Posterior cingulate gyrus (tissue), 11 donors: Measurements from ENCODE around the gene NMNAT3.
"Not testable (repeated sequence)": the region's sequence is repeated elsewhere in the genome, so short reads cannot be mapped to it uniquely, and the experiment has no call there.

ENCODE experiments used
- DNase-seq, 10 donors: peaks; one replicate each; pipeline versions ENCODE4 v3.0.0 to v3.0.0-alpha.2; 2020 to 2021; ENCODE audit warnings: mixed read lengths in 3 of 10
- intact Hi-C: fragments of 100-400 bp; cut with DNase I; formaldehyde crosslinking; loops from one replicate; pipeline ENCODE4 v1.15.1; 2023

Gene NMNAT3

DNA sequence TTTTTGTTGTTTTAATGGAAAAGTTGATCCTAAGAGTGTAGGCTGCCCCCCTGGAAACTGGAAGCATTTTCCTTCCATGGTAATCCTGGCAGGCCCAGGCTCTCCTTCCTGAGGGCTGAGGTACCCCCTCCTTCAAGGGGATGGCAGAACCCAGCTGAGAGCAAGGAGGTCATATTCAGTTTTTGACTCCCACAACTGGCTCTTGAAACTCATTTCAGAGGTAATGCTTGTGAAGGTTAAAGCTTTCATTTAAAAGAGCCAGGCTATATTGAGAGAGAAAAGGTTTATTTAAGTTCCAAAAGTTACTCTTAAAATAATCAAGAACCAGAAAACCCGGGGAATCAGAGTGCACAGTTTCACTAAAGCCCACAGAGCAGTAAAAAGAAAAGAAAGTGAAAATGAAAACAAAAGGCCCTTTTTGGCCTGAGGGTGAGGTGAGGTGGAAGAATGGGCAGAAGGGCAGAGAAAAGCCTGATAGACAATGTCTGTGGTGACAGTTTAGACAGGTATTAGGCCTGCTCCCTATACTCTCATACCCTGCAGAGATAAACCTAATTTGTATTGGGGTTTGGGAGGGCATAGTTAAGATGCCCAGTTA, 91.3 kb downstream of the NMNAT3 start:
- intact Hi-C loops: no loop called here
- DNase-seq: no peak

- DNase-seq: no peak
Observed at GRCh38 chr3:139585820-139586219, 92.0 kb downstream of the NMNAT3 start.

GRCh38 chr3:139583651-139584050, 94.1 kb downstream of the NMNAT3 start:
- DNase-seq, intact Hi-C loops: not testable (repeated sequence)

More at GRCh38 chr3:139585820-139586219, 92.0 kb downstream of the NMNAT3 start:
- intact Hi-C loops: no loop called here

DNA sequence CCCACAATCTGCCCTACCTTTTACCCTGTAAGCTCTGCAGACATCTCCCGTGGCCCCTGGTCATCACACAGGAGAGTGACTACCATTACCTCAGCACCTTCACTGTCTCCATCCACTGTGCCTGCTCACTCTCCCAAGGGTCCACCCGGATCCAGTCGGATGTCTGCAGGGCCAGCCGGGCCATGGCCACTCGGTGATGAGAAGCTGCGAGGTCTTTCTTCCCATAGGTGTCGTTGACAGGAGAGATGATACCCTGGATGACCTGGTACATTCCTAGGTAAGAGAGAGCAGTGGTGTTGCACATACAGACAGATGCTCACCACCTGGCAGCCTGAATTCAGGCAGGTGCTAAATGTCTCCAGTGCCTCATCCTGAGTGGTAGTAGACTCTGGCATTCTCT, 99.0 kb downstream of the NMNAT3 start:
- no peak for DNase-seq
- intact Hi-C loops: no loop called here

- intact Hi-C loops: no loop called here
- DNase-seq: no peak
Observed at GRCh38 chr3:139577909-139578308, 99.9 kb downstream of the NMNAT3 start.

GRCh38 chr3:139577346-139577745, 100.4 kb downstream of the NMNAT3 start:
- DNase-seq: no peak
- intact Hi-C loops: no loop called here

- intact Hi-C loops: no loop called here
- peak in 2 of 10 donors; percentile 38 for DNase-seq
Observed at GRCh38 chr3:139574026-139574947, 103.5 kb downstream of the NMNAT3 start.

DNA sequence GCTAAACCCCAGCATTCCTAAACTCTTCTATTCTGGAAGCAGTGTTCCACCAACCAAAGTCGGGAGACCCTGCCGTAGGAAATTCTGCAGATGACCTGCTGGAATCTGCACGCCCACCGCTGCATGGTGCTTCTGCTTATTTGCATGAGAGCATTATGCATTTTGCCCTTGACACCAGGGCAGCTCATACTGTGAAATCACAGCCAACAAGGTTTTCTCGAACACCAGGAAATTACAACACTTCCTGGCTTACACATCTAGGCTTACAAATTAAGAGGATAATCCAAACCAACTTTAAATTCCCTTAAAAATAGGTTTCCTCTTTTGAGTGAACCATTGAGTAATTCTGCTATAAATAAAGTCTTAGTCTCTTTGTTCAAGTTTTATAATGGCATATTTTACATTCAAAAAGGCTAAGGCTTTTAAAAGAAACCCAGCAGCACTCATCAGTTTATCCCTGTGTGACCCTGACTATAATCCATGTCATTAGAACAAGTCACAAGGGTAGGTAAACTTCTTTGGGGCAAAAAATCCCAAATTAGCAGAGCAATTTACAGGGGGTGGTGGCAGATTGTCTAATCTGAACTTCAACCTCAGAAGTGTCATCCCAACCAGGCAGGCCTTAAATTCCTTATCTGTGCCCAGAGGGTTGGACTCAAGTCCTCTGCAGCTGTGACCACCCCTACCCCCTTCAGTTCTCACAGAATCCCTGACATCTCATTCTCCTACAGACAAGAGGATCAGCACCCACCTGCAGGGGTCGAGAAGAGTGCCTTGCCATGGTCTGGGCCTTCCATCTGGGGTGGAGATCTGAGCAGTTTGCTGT, 104.7 kb downstream of the NMNAT3 start:
- peak in 1 of 10 donors; percentile 77 for DNase-seq
- intact Hi-C loops: no loop called here

GRCh38 chr3:139571711-139572110, 106.1 kb downstream of the NMNAT3 start:
- no peak for DNase-seq
- intact Hi-C loops: no loop called here

DNA sequence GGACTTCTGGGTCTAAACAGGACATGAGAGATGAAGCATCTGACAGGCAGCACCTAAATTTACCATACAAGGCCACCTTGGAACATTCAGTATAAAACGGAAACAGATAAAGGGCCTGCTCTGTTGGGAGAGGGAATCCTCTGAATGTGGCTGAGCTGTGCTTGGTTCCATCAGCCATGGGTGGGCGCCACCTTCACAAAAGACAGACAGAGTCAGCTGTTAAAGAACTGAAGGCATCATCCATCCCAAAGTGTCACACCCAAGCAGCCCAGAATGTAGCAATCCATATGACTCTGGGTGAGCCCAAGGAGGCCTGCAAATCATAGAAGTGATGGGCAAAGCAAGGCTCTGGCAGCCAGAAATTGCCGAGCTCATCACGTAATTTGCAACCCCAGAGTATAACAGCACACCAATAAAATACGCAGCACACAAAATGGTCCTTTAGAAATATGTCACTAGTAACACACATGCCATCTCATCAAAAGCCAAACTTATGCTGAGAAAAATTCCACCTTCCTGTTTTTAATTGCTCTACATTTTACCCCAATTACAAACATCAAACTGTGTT, 113.4 kb downstream of the NMNAT3 start:
- intact Hi-C loops: loop anchor here (5.0 kb wide), 2 partner anchors 42 to 122 kb away; no protein-coding TSS in a partner anchor
- no peak for DNase-seq

DNA sequence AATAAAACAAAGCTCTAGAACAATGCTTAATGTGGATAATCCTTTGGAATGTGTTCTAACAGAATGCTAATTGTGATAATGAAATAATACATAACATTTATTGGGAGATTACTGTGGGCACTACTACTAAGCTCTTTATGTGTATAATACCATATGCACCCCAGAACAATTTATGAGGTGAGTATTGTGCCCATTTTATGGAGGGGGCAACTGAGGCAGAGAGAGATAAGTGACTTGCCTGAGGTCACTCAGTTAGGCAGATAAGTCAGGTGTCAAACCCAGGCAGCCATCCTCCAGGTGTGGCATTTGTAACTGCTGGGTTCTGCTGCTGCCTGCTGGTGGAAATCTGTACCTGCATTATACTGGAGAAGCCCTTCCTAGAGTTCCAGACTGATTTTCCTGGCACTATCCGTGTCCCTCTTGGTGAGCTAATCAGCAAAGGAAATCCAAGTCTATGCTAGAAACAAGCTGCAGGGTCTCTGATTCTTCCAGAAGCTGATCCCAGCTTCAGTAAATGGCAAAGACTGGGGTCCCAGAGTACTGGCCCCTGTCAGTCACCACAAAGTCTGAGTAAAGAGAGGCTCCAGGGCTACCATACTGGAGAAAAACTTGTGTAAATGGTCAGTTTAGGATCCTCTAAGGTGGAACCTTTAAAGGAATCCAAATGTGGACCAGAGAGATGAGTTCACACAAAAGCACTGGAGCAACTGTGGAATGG, 115.7 kb downstream of the NMNAT3 start:
- peak in 2 of 10 donors; percentile 27 to 33 for DNase-seq
- intact Hi-C loops: loop anchor here (1.0 to 5.0 kb wide), 3 partner anchors 40 to 135 kb away; no protein-coding TSS in a partner anchor

GRCh38 chr3:139561255-139561817, 116.4 kb downstream of the NMNAT3 start:
- intact Hi-C loops: loop anchor here (1.0 to 5.0 kb wide), 3 partner anchors 39 to 134 kb away; no protein-coding TSS in a partner anchor
- DNase-seq: no peak

DNA sequence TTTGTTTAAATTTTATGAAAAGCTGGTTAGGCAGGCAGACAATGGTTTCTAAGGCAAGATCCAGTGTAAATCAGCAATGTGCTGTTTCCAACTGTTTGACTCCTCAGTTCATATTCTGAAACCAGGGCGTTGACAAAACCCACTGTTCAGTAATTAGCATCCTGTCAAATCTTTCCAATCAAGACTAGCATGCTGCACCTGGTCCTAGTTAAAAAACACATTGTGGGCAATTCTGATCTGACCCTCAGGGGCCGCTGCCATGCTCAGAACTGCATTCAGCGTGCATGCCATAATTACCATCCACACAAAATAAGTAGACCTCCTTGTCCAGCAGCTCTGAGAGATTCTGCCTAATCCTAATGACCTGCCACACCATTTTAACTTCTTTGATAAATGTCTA, 117.4 kb downstream of the NMNAT3 start:
- intact Hi-C loops: loop anchor here (5.0 kb wide), 2 partner anchors 38 to 118 kb away; no protein-coding TSS in a partner anchor

DNA sequence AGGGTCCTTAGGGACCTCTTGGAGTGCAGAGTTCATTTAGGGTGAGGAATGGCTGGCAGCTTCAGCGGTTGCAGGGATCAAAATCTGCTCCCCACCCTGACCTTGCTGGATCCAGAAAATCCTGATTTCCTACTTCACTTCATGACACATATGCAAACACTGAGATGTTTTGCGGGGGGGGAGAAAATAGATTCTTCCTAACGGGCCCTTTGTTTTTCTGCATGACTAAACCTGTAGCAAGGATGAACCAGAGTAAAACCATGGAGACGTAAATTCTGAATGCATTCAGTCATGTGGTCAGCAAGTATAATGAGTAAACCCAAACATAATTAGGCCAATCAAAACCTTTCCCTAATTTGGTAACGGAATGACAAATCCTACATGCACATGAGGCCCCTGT, 118.2 kb downstream of the NMNAT3 start:
- DNase-seq: no peak
- intact Hi-C loops: loop anchor here (10.0 kb wide), 1 partner anchor 375 kb away; the partner anchor contains the start of gene CLSTN2

More for the DNA sequence above, 117.4 kb downstream of the NMNAT3 start:
- DNase-seq: no peak

DNA sequence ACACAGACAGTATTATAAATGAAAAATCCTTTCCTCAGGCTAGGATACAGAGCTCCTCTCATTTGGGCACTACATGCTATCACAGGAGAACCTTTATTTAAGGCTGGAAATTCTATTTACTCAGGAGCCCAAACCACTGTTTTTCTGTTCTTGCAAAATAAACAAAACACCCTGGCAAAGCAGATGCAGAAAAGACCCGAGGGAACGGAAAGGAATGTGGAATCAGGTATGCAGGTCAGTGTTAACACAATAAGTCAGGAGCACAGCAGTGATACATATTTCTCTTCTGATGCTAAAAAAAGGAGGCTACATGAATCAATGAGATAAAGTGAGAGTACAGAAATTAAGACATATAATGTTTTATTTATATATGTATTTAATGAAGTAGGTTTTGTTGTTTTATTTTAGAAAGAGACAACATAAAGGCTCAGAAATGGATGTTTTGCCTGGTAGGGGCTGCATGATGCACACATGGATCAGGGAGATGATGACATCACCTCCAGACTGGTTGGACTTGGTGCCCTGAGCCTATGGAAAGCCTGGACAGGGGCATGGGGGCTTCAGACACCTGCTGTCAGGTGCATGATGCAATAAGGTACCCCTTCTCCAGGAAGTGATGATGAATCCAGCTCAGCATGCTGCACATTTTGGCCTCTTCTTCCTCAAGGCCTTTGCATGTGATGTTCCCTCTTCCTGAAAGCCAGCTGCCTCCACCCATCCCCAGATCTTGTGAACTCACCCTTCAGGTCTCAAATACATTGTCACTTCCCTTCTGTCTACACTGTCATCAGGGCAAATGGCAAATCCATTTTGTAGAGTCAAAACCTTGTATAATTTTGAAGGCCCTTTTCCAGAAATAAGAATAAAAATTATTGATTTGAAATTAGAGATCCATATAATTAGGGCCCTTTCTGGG, 119.2 kb downstream of the NMNAT3 start:
- intact Hi-C loops: loop anchor here (10.0 kb wide), 1 partner anchor 376 kb away; the partner anchor contains the start of gene CLSTN2

DNA sequence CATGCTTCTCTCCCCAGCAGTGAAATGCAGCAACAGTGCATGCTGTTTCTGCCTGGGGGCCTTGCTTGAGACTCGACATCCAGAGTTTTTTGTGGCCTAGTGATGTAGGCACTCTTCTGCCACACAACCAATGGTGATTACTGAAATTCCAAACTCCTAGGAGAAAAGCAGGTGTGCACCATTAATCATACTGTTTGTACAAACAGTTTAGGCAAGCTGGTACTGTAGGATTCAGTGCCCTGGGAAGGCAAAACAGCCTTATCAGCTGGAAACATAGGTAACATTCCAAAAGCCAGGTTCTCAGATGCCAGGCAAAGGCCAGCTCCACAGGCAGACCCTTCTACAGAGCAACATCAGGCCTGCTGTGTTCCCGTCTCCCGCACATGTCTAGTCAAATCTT, 120.7 kb downstream of the NMNAT3 start:
- intact Hi-C loops: loop anchor here (10.0 kb wide), 1 partner anchor 378 kb away; the partner anchor contains the start of gene CLSTN2
- no peak for DNase-seq

More for the DNA sequence above, 119.2 kb downstream of the NMNAT3 start:
- DNase-seq: no peak

DNA sequence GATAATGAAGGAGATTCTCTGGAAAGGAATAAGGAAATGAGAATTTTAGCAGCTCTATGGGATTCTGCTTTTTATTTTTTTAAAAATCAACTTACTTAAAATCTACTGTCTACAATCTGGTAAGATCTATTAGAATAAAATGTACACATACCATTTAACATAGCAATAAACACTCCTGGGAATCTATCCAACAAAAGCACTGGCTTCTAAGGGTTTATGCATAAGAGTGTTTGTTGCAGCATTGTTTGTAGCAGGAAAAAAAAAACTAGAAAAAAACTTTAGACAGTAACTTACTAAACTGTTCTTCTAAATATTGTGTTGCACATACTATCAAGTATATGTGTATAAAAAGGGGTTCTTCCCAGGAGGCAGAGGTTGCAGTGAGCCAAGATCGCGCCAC, 122.5 kb downstream of the NMNAT3 start:
- intact Hi-C loops: loop anchor here (10.0 kb wide), 1 partner anchor 380 kb away; the partner anchor contains the start of gene CLSTN2
- no peak for DNase-seq

DNA sequence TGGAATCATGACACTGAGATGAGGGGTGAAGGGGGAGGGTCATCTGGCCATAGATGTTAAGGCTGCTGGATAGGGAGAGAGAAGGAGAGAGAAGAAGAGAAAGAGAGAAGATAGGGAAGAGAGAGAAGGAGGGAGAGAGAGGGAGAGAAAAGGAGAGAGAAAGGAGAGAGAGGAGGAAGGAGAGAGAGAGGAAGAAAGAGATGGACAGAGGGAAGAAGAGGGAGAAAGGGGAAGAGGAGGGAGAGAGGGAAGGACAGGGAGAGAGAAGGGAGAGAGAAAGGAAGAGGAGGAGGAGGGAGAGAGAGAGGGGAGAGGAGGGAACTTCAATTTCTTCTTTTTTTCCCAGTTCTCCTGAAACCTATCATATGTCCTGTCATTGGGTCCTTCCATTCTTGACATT, 123.1 kb downstream of the NMNAT3 start:
- intact Hi-C loops: loop anchor here (10.0 kb wide), 1 partner anchor 380 kb away; the partner anchor contains the start of gene CLSTN2
- no peak for DNase-seq
